ENCODE measurements around the gene PTPN4. TPM values are rescaled to one million over a fixed set of nuclear protein-coding genes. Genes with fewer than 3 reads are reported as not detected.
A peak's percentile ranks its signal among the peaks of the same experiment; 100 is the strongest.

Gene PTPN4
- total and polyA plus RNA-seq, 2 of the 13 experiments (the other 11 are each of a cell fraction or from before 2014, with no cell fraction given): 20.3 to 34.6 TPM

GRCh38 chr2:119837350-119837749 lies 77.6 kb downstream of the PTPN4 start (continued):
- TF ChIP-seq RAD51 (IDR thresholded peaks at IDR 0.05; ENCODE audit: borderline replicate concordance): no peak
- no peak for TF ChIP-seq ZNF572 (CRISPR knock-in tag; IDR thresholded peaks at IDR 0.05)
- TF ChIP-seq ZNF740 (CRISPR knock-in tag; IDR thresholded peaks at IDR 0.05): no peak
- no peak for TF ChIP-seq ZNF781 (CRISPR knock-in tag; IDR thresholded peaks at IDR 0.05; ENCODE audit: borderline replicate concordance, not compliant biosample characterization)
- no peak for TF ChIP-seq HNRNPH1 (optimal IDR thresholded peaks at IDR 0.05; ENCODE audit: low read depth, low read length)
- TF ChIP-seq ZNF292 (CRISPR knock-in tag; IDR thresholded peaks at IDR 0.05; ENCODE audit: borderline replicate concordance, low read depth): peak; percentile 60; the same call in 1 of the 2 replicates
- TF ChIP-seq ZNF20 (CRISPR knock-in tag; IDR thresholded peaks at IDR 0.05): no peak
- no peak for TF ChIP-seq MED8 (CRISPR knock-in tag; IDR thresholded peaks at IDR 0.05; ENCODE audit: insufficient replicate concordance)
- TF ChIP-seq IRX3 (CRISPR knock-in tag; IDR thresholded peaks at IDR 0.05; ENCODE audit: borderline replicate concordance, low read depth): no peak; the same call in 1 of the 2 replicates
- no peak for TF ChIP-seq ZSCAN29 (CRISPR knock-in tag; conservative IDR thresholded peaks at IDR 0.05)
- TF ChIP-seq GLMP (CRISPR knock-in tag; IDR thresholded peaks at IDR 0.05; ENCODE audit: borderline replicate concordance): no peak
- TF ChIP-seq SIN3B (IDR thresholded peaks at IDR 0.05; ENCODE audit: low read length): no peak
- TF ChIP-seq AHDC1 (CRISPR knock-in tag; IDR thresholded peaks at IDR 0.05; ENCODE audit: borderline replicate concordance): no peak
- TF ChIP-seq ZNF280D (CRISPR knock-in tag; IDR thresholded peaks at IDR 0.05): 0 out of 2 replicates have a peak, but pooled peaks have one; percentile 53
- TF ChIP-seq ZNF713 (CRISPR knock-in tag; IDR thresholded peaks at IDR 0.05): no peak
- no peak for TF ChIP-seq HDAC6 (IDR thresholded peaks at IDR 0.05; ENCODE audit: low read depth, low read length)
- TF ChIP-seq ZNF501 (CRISPR knock-in tag; IDR thresholded peaks at IDR 0.05): peak; percentile 54; the same call in 1 of the 2 replicates
- TF ChIP-seq ELF1 (CRISPR knock-in tag; IDR thresholded peaks at IDR 0.05): no peak

All from HepG2 (cell line).